ENCODE data around the gene CYP2C19. TPM values are rescaled to one million over a fixed set of nuclear protein-coding genes. Genes with fewer than 3 reads are reported as not detected.
"Not testable (repeated sequence)": the region's sequence is repeated elsewhere in the genome, so short reads cannot be mapped to it uniquely, and the experiment has no call there.

The CYP2C19 gene
- total and polyA plus RNA-seq, 4 experiments from 2014 or later, result 0.22 TPM; not detected in 3

DNA sequence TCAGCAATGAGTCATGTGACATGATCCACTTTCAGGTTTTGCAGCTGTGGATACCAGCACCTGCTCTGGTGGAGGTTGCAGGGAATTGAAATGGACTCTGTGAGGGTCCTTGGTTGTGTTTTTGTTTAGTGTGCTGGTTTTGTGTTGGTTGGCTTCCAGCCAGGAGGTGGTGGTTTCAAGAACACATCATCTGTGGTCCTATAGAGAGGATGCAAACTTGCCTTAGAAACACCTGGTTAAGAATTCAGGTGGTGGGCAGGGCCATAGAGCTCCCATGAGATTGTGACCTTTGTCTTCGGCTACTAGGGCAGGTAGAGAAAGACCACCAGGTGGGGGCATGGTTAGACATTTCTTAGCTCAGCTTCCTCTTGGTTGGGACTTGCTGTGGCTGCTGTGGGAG lies 116.7 kb downstream of the CYP2C19 start:
- POLR2A ChIA-PET (ENCODE audit: partially characterized antibody), result no interaction called here
- no peaks in the 10 kb centered on the region for H3K9me3 ChIP-seq (ENCODE audit: control insufficient read depth in 1 of 2, low read length in 2 of 2)
- no peak for DNase-seq
- Mint-ChIP-seq H3K4me3 (no peak overlapping the region), H3K36me3 (no peaks in the 10 kb centered on the region), H3K27me3 (no peaks in the 10 kb centered on the region), H3K9me3 (peaks cover 2 to 12% (median 8%) of the 10 kb centered on the region in 8 donors), H3K4me1 (no peaks in the 10 kb centered on the region), H3K27ac (no peak overlapping the region)
- H3K4me3 ChIP-seq (ENCODE audit: low read length in 2 of 2), result no peak overlapping the region
- intact Hi-C loops (cut with micrococcal nuclease), result no loop called here
- CTCF ChIA-PET (ENCODE audit: partially characterized antibody), result no interaction called here
- H3K27me3 ChIP-seq (ENCODE audit: insufficient read depth, low read length), result no peaks in the 10 kb centered on the region
- no peaks in the 10 kb centered on the region for H3K4me1 ChIP-seq (ENCODE audit: insufficient read depth, low read length)
- H3K27ac ChIP-seq (ENCODE audit: low read depth, low read length), result no peak overlapping the region
- H3K36me3 ChIP-seq (ENCODE audit: insufficient read depth, low read length), result no peaks in the 10 kb centered on the region

DNA sequence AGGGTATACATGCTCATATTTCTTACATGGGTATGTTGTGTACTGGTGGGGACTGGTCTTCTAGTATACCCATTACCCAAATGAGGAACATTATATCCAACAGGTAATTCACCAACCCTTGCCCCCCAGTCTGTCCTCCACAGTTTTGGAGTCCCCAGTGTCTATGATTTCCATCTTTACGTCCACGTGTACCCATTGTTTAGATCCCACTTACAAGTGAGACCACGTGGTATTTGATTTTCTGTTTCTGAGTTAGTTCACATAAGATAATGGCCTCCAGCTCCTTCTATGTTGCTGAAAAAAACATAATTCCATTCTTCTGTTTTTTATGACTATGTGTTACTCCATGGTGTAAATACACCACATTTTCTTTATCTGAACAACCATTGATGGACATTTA lies 126.6 kb downstream of the CYP2C19 start:
- no peaks in the 10 kb centered on the region for H3K27me3 Mint-ChIP-seq
- no peak overlapping the region for H3K4me3 Mint-ChIP-seq
- no peak overlapping the region for H3K4me3 ChIP-seq (ENCODE audit: low read length in 2 of 2)
- no peak overlapping the region for H3K27ac ChIP-seq (ENCODE audit: low read depth, low read length)
- H3K9me3 Mint-ChIP-seq, result peaks cover 0 to 12% (median 1%) of the 10 kb centered on the region in 8 donors
- intact Hi-C loops (cut with micrococcal nuclease), result no loop called here
- H3K36me3 Mint-ChIP-seq, result no peaks in the 10 kb centered on the region
- H3K4me1 Mint-ChIP-seq, result no peaks in the 10 kb centered on the region
- POLR2A ChIA-PET (ENCODE audit: partially characterized antibody), result no interaction called here
- CTCF ChIA-PET (ENCODE audit: partially characterized antibody), result no interaction called here
- no peaks in the 10 kb centered on the region for H3K9me3 ChIP-seq (ENCODE audit: control insufficient read depth in 1 of 2, low read length in 2 of 2)
- H3K27me3 ChIP-seq (ENCODE audit: insufficient read depth, low read length), result no peaks in the 10 kb centered on the region
- no peaks in the 10 kb centered on the region for H3K36me3 ChIP-seq (ENCODE audit: insufficient read depth, low read length)
- no peaks in the 10 kb centered on the region for H3K4me1 ChIP-seq (ENCODE audit: insufficient read depth, low read length)
- no peak for DNase-seq
- no peak overlapping the region for H3K27ac Mint-ChIP-seq

GRCh38 chr10:94890264-94891022 lies 128.0 kb downstream of the CYP2C19 start:
- no peak overlapping the region for H3K27ac Mint-ChIP-seq
- no peak overlapping the region for H3K4me3 Mint-ChIP-seq
- no peak for DNase-seq
- H3K9me3 Mint-ChIP-seq, result peaks cover 0 to 11% (median 4%) of the 10 kb centered on the region in 8 donors
- H3K9me3 ChIP-seq (ENCODE audit: control insufficient read depth in 1 of 2, low read length in 2 of 2), result no peaks in the 10 kb centered on the region
- intact Hi-C loops (cut with micrococcal nuclease), result no loop called here
- H3K27me3 ChIP-seq (ENCODE audit: insufficient read depth, low read length), result no peaks in the 10 kb centered on the region
- H3K4me1 Mint-ChIP-seq, result no peaks in the 10 kb centered on the region
- no peaks in the 10 kb centered on the region for H3K36me3 Mint-ChIP-seq
- ChIA-PET CTCF (ENCODE audit: partially characterized antibody) (no interaction called here), POLR2A (ENCODE audit: partially characterized antibody) (no interaction called here)
- no peaks in the 10 kb centered on the region for H3K36me3 ChIP-seq (ENCODE audit: insufficient read depth, low read length)
- no peaks in the 10 kb centered on the region for H3K27me3 Mint-ChIP-seq
- no peak overlapping the region for H3K27ac ChIP-seq (ENCODE audit: low read depth, low read length)
- no peaks in the 10 kb centered on the region for H3K4me1 ChIP-seq (ENCODE audit: insufficient read depth, low read length)
- H3K4me3 ChIP-seq (ENCODE audit: low read length in 2 of 2), result no peak overlapping the region

- intact Hi-C loops (cut with micrococcal nuclease); POLR2A ChIA-PET (ENCODE audit: partially characterized antibody): not testable (repeated sequence)
These were observed 135.9 kb downstream of the CYP2C19 start for GRCh38 chr10:94898414-94898813.

DNA sequence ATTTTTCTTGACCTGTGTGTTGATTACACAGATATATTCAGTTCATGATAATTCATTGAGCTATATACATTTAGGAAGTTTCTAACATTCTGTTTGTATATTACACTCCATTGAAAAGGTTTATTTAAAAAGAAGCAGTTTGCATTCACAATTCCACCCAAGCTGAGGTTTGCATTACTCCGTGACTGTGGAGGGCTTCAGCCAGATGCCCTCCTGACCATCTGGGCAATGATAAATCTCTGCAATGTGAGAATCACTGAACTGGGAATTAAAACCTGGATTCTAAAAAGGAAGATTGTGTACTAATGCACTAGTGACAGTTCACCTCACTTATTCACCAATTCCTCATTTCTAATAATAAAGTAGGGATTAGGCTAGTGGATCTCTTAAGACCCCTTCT lies 139.6 kb downstream of the CYP2C19 start:
- Histone ChIP-seq H3K4me3 (ENCODE audit: low read length in 2 of 2) (no peak overlapping the region), H3K9me3 (ENCODE audit: control insufficient read depth in 1 of 2, low read length in 2 of 2) (no peaks in the 10 kb centered on the region), H3K36me3 (ENCODE audit: insufficient read depth, low read length) (no peaks in the 10 kb centered on the region), H3K27me3 (ENCODE audit: insufficient read depth, low read length) (no peaks in the 10 kb centered on the region), H3K27ac (ENCODE audit: low read depth, low read length) (no peak overlapping the region), H3K4me1 (ENCODE audit: insufficient read depth, low read length) (no peaks in the 10 kb centered on the region)
- Mint-ChIP-seq H3K4me3 (no peak overlapping the region), H3K27me3 (no peaks in the 10 kb centered on the region), H3K27ac (no peak overlapping the region), H3K9me3 (peaks cover 0 to 8% (median 5%) of the 10 kb centered on the region in 8 donors), H3K36me3 (no peaks in the 10 kb centered on the region), H3K4me1 (no peaks in the 10 kb centered on the region)
- no peak for DNase-seq
- intact Hi-C loops (cut with micrococcal nuclease), result no loop called here
- POLR2A ChIA-PET (ENCODE audit: partially characterized antibody), result no interaction called here
- CTCF ChIA-PET (ENCODE audit: partially characterized antibody), result no interaction called here

More at GRCh38 chr10:94898414-94898813, 135.9 kb downstream of the CYP2C19 start:
- H3K27me3 ChIP-seq (ENCODE audit: insufficient read depth, low read length); H3K4me1 Mint-ChIP-seq; H3K36me3 ChIP-seq (ENCODE audit: insufficient read depth, low read length); H3K27me3 Mint-ChIP-seq; H3K27ac ChIP-seq (ENCODE audit: low read depth, low read length); H3K9me3 Mint-ChIP-seq; H3K36me3 Mint-ChIP-seq; H3K4me1 ChIP-seq (ENCODE audit: insufficient read depth, low read length); H3K27ac Mint-ChIP-seq; H3K4me3 Mint-ChIP-seq; DNase-seq; CTCF ChIA-PET (ENCODE audit: partially characterized antibody); H3K9me3 ChIP-seq (ENCODE audit: control insufficient read depth in 1 of 2, low read length in 2 of 2); H3K4me3 ChIP-seq (ENCODE audit: low read length in 2 of 2): not testable (repeated sequence)

GRCh38 chr10:94902570-94902969 lies 140.1 kb downstream of the CYP2C19 start:
- Histone ChIP-seq H3K4me1 (ENCODE audit: insufficient read depth, low read length) (no peaks in the 10 kb centered on the region), H3K27ac (ENCODE audit: low read depth, low read length) (no peak overlapping the region), H3K27me3 (ENCODE audit: insufficient read depth, low read length) (no peaks in the 10 kb centered on the region), H3K36me3 (ENCODE audit: insufficient read depth, low read length) (no peaks in the 10 kb centered on the region), H3K4me3 (ENCODE audit: low read length in 2 of 2) (no peak overlapping the region), H3K9me3 (ENCODE audit: control insufficient read depth in 1 of 2, low read length in 2 of 2) (no peaks in the 10 kb centered on the region)
- POLR2A ChIA-PET (ENCODE audit: partially characterized antibody), result no interaction called here
- intact Hi-C loops (cut with micrococcal nuclease), result no loop called here
- H3K36me3 Mint-ChIP-seq, result no peaks in the 10 kb centered on the region
- H3K4me3 Mint-ChIP-seq, result no peak overlapping the region
- no peaks in the 10 kb centered on the region for H3K4me1 Mint-ChIP-seq
- H3K27me3 Mint-ChIP-seq, result no peaks in the 10 kb centered on the region
- peaks cover 0 to 8% (median 5%) of the 10 kb centered on the region in 8 donors for H3K9me3 Mint-ChIP-seq
- CTCF ChIA-PET (ENCODE audit: partially characterized antibody), result no interaction called here
- no peak for DNase-seq
- H3K27ac Mint-ChIP-seq, result no peak overlapping the region

All from CD4-positive, alpha-beta memory T cell (primary cell).